Measurements from ENCODE around the gene DGLUCY.
"Not testable (repeated sequence)": the region's sequence is repeated elsewhere in the genome, so short reads cannot be mapped to it uniquely, and the experiment has no call there.

Gene DGLUCY

GRCh38 chr14:91180611-91181010 lies 66.7 kb downstream of the DGLUCY start:
- H3F3A ChIP-seq (ENCODE audit: control insufficient read depth, insufficient read depth) = no peaks in the 10 kb centered on the region
- TF ChIP-seq, protein P1, sequence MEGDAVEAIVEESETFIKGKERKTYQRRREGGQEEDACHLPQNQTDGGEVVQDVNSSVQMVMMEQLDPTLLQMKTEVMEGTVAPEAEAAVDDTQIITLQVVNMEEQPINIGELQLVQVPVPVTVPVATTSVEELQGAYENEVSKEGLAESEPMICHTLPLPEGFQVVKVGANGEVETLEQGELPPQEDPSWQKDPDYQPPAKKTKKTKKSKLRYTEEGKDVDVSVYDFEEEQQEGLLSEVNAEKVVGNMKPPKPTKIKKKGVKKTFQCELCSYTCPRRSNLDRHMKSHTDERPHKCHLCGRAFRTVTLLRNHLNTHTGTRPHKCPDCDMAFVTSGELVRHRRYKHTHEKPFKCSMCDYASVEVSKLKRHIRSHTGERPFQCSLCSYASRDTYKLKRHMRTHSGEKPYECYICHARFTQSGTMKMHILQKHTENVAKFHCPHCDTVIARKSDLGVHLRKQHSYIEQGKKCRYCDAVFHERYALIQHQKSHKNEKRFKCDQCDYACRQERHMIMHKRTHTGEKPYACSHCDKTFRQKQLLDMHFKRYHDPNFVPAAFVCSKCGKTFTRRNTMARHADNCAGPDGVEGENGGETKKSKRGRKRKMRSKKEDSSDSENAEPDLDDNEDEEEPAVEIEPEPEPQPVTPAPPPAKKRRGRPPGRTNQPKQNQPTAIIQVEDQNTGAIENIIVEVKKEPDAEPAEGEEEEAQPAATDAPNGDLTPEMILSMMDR (IDR thresholded peaks at IDR 0.05; ENCODE audit: low read depth, low read length, poor library complexity, severe bottlenecking) = no peak
- TF ChIP-seq EZH2phosphoT487 (IDR thresholded peaks at IDR 0.05; ENCODE audit: borderline replicate concordance, low read length) = no peak
- peaks cover 15% of the 10 kb centered on the region for H3K4me1 ChIP-seq (ENCODE audit: control insufficient read depth, low read length)
- no peaks in the 10 kb centered on the region for H3K9me3 ChIP-seq (ENCODE audit: control insufficient read depth, insufficient read depth, low read length)
- no peak overlapping the region for H3K27ac ChIP-seq (ENCODE audit: low read depth, low read length)
- no peaks in the 10 kb centered on the region for H3K27me3 ChIP-seq (ENCODE audit: control insufficient read depth, low read length)
- H3K4me3 ChIP-seq (ENCODE audit: low read length) = no peak overlapping the region
- H3K9me2 ChIP-seq (replicated peaks; ENCODE audit: control insufficient read depth, low read length) = no peaks in the 10 kb centered on the region
- H4K20me1 ChIP-seq (ENCODE audit: control insufficient read depth, insufficient read depth, low read depth, low read length) = no peaks in the 10 kb centered on the region
- no peaks in the 10 kb centered on the region for H3K79me2 ChIP-seq (ENCODE audit: control insufficient read depth, low read length)
- no peak overlapping the region for H3K4me2 ChIP-seq (ENCODE audit: low read length)
- H3K36me3 ChIP-seq (ENCODE audit: control insufficient read depth, low read length) = 0 out of 2 replicates have a peak, but pooled peaks cover 3% of the 10 kb centered on the region

GRCh38 chr14:91182753-91183152 lies 68.9 kb downstream of the DGLUCY start:
- H3K79me2 ChIP-seq (ENCODE audit: control insufficient read depth, low read length); H3K9me3 ChIP-seq (ENCODE audit: control insufficient read depth, insufficient read depth, low read length); H3K36me3 ChIP-seq (ENCODE audit: control insufficient read depth, low read length); H3K4me1 ChIP-seq (ENCODE audit: control insufficient read depth, low read length); H3K4me2 ChIP-seq (ENCODE audit: low read length); H4K20me1 ChIP-seq (ENCODE audit: control insufficient read depth, insufficient read depth, low read depth, low read length); H3K9me2 ChIP-seq (replicated peaks; ENCODE audit: control insufficient read depth, low read length); H3K27me3 ChIP-seq (ENCODE audit: control insufficient read depth, low read length); H3K27ac ChIP-seq (ENCODE audit: low read depth, low read length); H3F3A ChIP-seq (ENCODE audit: control insufficient read depth, insufficient read depth); H3K4me3 ChIP-seq (ENCODE audit: low read length): not testable (repeated sequence)

- H3K36me3 ChIP-seq (ENCODE audit: control insufficient read depth, low read length) = 0 out of 2 replicates have a peak, but pooled peaks cover 3% of the 10 kb centered on the region
- H3K9me2 ChIP-seq (replicated peaks; ENCODE audit: control insufficient read depth, low read length) = no peaks in the 10 kb centered on the region
- no peak overlapping the region for H3K4me2 ChIP-seq (ENCODE audit: low read length)
- no peak overlapping the region for H3K27ac ChIP-seq (ENCODE audit: low read depth, low read length)
- no peaks in the 10 kb centered on the region for H3K79me2 ChIP-seq (ENCODE audit: control insufficient read depth, low read length)
- H3K9me3 ChIP-seq (ENCODE audit: control insufficient read depth, insufficient read depth, low read length) = no peaks in the 10 kb centered on the region
- no peaks in the 10 kb centered on the region for H3F3A ChIP-seq (ENCODE audit: control insufficient read depth, insufficient read depth)
- no peaks in the 10 kb centered on the region for H4K20me1 ChIP-seq (ENCODE audit: control insufficient read depth, insufficient read depth, low read depth, low read length)
- no peak overlapping the region for H3K4me3 ChIP-seq (ENCODE audit: low read length)
- TF ChIP-seq, protein P1 (IDR thresholded peaks at IDR 0.05; ENCODE audit: low read depth, low read length, poor library complexity, severe bottlenecking) = no peak
- TF ChIP-seq EZH2phosphoT487 (IDR thresholded peaks at IDR 0.05; ENCODE audit: borderline replicate concordance, low read length) = no peak
- H3K4me1 ChIP-seq (ENCODE audit: control insufficient read depth, low read length) = peaks cover 3% of the 10 kb centered on the region; the same call in 1 of the 2 replicates
- no peaks in the 10 kb centered on the region for H3K27me3 ChIP-seq (ENCODE audit: control insufficient read depth, low read length)
Measured at GRCh38 chr14:91184559-91184958, 70.7 kb downstream of the DGLUCY start.

- peaks cover 3% of the 10 kb centered on the region; the same call in 1 of the 2 replicates for H3K4me1 ChIP-seq (ENCODE audit: control insufficient read depth, low read length)
- no peaks in the 10 kb centered on the region for H3K9me2 ChIP-seq (replicated peaks; ENCODE audit: control insufficient read depth, low read length)
- no peaks in the 10 kb centered on the region for H3K9me3 ChIP-seq (ENCODE audit: control insufficient read depth, insufficient read depth, low read length)
- no peaks in the 10 kb centered on the region for H3K79me2 ChIP-seq (ENCODE audit: control insufficient read depth, low read length)
- no peaks in the 10 kb centered on the region for H3K27me3 ChIP-seq (ENCODE audit: control insufficient read depth, low read length)
- H3F3A ChIP-seq (ENCODE audit: control insufficient read depth, insufficient read depth) = no peaks in the 10 kb centered on the region
- H3K27ac ChIP-seq (ENCODE audit: low read depth, low read length) = no peak overlapping the region
- H3K4me3 ChIP-seq (ENCODE audit: low read length) = no peak overlapping the region
- no peak overlapping the region for H3K4me2 ChIP-seq (ENCODE audit: low read length)
- TF ChIP-seq, protein P1 (IDR thresholded peaks at IDR 0.05; ENCODE audit: low read depth, low read length, poor library complexity, severe bottlenecking) = no peak
- no peak for TF ChIP-seq EZH2phosphoT487 (IDR thresholded peaks at IDR 0.05; ENCODE audit: borderline replicate concordance, low read length)
- 0 out of 2 replicates have a peak, but pooled peaks cover 5% of the 10 kb centered on the region for H3K36me3 ChIP-seq (ENCODE audit: control insufficient read depth, low read length)
- H4K20me1 ChIP-seq (ENCODE audit: control insufficient read depth, insufficient read depth, low read depth, low read length) = no peaks in the 10 kb centered on the region
Measured at GRCh38 chr14:91185721-91186120, 71.8 kb downstream of the DGLUCY start.
